Measurements from ENCODE around the gene LILRA5.

DNA sequence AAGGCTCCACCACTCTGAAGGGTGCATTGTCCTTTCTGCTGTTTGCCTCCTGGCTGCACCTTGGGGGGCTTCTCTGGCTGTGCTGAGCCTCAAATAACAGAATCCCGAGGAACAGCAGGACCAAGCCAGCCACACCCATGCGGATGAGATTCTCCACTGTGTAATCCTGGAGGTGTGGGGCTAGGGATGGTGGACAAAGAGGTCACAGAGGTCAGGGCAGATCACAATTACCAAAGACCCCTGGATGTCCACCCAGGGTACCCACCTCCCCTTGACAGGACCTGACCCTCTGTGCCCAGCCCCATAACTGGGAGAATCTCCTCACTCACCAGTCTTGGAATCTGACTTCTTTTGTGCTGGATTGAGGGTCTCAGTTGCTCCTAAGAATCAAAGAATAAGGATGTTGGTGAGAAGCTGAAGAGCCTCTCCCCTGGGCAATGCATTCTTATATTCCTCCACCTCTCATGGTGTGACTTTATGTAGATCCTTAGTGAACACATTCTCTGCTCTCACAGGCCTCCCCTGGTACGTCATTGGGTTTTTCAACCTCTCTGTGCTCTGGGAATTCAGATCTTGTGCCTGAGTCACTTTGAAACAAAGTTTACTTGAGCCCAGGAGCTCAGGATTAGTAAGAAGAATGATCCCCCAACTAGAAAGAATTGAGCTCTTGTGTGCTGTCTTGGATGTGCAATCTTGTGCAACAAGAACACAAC lies 20.8 kb upstream of the LILRA5 start:
- TF ChIP-seq, protein P1, sequence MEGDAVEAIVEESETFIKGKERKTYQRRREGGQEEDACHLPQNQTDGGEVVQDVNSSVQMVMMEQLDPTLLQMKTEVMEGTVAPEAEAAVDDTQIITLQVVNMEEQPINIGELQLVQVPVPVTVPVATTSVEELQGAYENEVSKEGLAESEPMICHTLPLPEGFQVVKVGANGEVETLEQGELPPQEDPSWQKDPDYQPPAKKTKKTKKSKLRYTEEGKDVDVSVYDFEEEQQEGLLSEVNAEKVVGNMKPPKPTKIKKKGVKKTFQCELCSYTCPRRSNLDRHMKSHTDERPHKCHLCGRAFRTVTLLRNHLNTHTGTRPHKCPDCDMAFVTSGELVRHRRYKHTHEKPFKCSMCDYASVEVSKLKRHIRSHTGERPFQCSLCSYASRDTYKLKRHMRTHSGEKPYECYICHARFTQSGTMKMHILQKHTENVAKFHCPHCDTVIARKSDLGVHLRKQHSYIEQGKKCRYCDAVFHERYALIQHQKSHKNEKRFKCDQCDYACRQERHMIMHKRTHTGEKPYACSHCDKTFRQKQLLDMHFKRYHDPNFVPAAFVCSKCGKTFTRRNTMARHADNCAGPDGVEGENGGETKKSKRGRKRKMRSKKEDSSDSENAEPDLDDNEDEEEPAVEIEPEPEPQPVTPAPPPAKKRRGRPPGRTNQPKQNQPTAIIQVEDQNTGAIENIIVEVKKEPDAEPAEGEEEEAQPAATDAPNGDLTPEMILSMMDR (conservative IDR thresholded peaks at IDR 0.05) = no peak
- no peak for TF ChIP-seq ZFX (IDR thresholded peaks at IDR 0.05)

Measured in C4-2B (cell line).